ENCODE data around the gene CEP126.

The CEP126 gene

GRCh38 chr11:102007567-102008437, 93.0 kb downstream of the CEP126 start:
- peak; percentile 58 for DNase-seq (ENCODE audit: low read depth)

- DNase-seq (ENCODE audit: low read depth): peak; percentile 78
These were observed 96.1 kb downstream of the CEP126 start for GRCh38 chr11:102010776-102011494.

GRCh38 chr11:102012946-102013345, 98.1 kb downstream of the CEP126 start:
- peak; percentile 14 for DNase-seq (ENCODE audit: low read depth)

GRCh38 chr11:102014756-102015155, 99.9 kb downstream of the CEP126 start:
- DNase-seq (ENCODE audit: low read depth): no peak

GRCh38 chr11:102017026-102017425, 102.2 kb downstream of the CEP126 start:
- no peak for DNase-seq (ENCODE audit: low read depth)

DNA sequence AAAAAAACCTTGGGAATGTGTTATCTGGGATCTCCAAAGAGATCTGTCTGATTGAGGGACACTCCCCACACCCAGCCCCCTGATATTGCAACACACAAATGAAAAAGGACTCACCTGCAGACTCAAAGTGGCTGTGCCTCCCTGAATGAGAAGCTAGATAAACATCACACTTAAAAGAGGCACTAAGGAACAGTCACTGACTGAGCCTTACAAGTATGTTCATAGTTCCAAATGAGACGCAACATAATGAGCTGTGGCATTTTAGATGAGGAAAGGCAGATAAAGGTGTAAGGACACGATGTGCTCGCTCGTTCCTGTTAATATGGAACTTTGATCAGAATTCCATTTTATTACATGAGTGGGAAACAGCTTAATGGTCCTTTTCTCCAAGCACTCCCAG, 111.4 kb downstream of the CEP126 start:
- DNase-seq (ENCODE audit: low read depth): no peak

- DNase-seq (ENCODE audit: low read depth): peak; percentile 55
These were observed 112.1 kb downstream of the CEP126 start for GRCh38 chr11:102026959-102027358.

GRCh38 chr11:102036757-102037156, 121.9 kb downstream of the CEP126 start:
- no peak for DNase-seq (ENCODE audit: low read depth)

DNA sequence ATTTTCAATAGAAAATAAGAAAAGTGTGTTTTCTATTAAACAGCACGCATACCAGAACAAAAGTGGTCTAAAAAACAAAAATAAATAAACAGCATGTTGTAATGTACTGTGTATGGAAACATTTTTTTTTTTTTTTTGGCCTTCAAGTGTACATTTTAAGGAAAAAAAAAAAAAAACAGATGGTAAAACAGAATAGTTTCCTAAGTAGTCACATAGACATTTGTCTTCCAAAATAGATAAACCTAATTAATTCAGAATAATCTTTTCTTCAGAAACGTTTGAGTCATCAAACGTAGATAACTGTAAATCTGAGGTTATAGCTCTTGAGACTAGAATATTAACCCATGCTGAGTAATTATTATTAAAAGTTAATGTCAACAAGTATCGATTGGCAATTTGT, 132.0 kb downstream of the CEP126 start:
- DNase-seq (ENCODE audit: low read depth): peak; percentile 52

- DNase-seq (ENCODE audit: low read depth): peak; percentile 50
These were observed 132.6 kb downstream of the CEP126 start, which contains the start of gene CFAP300 for GRCh38 chr11:102047305-102047924. CFAP300 (plus strand) TSS chr11:102047437; CDS start chr11:102047471, 34 bp downstream.

Measured in amniotic epithelial cell (primary cell).